IPS DF 4.7 (cell line): ENCODE results near the gene RAB10.
"Not testable (repeated sequence)": the region's sequence is repeated elsewhere in the genome, so short reads cannot be mapped to it uniquely, and the experiment has no call there.

Experiments
- DNase-seq: peaks from one replicate; pipeline ENCODE4 v3.0.0-alpha.2; 2013; ENCODE audit warnings: low spot score; ENCODE audit errors: extremely low read depth

Gene RAB10

DNA sequence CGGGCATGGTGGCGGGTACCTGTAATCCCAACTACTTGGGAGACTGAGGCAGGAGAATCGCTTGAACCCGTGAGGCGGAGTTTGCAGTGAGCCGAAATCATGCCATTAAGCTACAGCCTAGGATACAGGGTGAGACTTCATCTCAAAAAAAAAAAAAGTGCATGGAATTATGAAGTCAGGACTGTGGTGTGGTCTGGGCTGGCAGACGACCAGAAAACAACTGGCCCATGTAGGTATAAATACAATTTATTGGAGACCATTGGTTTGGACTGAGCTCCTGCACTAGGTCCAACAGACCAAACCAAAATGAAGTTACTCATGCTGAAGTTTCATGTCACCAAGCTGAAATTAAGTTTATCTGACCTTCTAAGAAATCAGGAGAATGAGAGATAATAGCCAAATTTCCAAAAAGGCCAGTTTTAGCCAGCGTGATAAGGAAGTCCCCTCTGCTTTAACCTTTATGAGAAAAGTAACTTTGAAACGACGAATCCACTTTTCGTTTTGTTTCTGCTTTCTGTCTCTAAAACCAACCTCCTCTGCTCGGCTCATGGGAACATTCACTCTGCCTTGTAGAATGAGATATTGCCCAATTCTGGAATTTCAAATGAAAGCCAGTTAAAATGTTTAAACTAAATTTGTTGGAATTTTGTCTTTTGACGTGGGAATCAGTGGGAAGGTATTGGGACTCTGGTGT, 17.7 kb upstream of the RAB10 start:
- DNase-seq: no peak

DNA sequence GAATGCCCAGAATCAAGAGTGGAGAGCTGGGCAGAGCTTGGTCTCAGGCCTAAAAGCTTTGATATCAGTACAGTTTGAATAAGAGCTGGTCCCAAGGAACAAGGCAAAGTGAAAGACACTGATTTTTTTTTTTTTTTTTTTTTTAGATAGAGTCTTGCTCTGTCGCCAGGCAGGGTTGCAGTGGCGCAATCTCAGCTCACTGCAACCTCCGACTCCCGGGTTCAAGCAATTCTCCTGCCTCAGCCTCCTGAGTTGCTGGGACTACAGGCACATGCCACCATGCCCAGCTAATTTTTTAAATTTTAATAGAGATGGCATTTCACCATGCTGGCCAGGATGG, 17.2 kb upstream of the RAB10 start:
- not testable (repeated sequence) for DNase-seq

DNA sequence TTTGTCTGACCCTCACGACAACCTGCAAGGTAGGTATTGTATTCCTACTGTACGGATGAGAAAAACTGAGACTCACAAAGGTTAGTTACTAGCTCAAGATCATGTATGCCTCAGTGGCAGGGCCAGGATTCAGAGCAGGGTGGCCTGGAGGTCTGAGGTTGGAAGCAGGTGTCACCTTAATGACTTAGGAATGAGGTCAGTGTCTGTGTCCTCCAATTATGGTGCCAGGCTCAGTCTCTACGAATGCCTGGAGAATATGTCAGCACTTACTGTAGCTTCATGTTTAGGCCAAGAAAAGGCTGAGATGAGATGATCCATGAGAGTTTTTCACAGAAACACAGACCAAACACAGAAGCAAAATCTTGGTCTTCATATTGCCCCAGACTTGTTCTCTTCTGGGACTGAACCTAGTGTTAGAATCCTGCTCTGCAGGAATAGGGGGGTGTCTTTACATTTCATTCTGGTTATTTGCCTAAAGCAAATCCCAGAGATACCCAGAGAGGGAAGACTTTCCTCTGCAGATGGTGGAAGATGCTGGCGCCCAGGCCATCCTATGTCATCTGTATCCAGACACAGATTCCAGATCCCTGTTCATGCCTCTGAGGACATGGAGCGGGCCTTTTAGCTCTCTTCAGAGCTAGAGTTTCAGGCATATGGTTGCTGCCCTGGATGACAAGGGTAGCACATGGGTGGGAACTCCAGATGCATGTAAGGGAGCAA, 16.3 kb upstream of the RAB10 start:
- no peak for DNase-seq

- no peak for DNase-seq
Observed at GRCh38 chr2:26018184-26019055, 15.5 kb upstream of the RAB10 start.

GRCh38 chr2:26020231-26020640, 13.6 kb upstream of the RAB10 start:
- DNase-seq: no peak

- DNase-seq: no peak
Observed at GRCh38 chr2:26024260-26024659, 9.6 kb upstream of the RAB10 start.

DNA sequence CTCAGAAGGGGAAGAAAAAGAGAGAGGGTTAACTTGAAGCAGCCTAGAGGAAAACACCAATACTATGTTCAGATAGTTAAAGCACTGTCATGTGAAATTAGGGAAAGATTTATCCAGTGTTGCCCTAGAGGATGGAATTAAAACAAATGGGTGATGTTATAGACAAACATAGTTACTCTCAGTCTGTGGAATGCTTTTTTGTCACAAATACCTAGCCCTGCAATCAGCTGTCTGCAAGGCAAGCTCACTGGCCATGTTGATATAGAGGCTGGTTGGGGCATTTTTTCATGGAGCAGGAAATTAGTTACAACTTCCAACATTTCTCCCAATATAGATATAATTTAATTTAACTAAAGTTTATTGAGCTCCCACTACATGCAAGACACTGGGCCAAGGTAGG, 8.4 kb upstream of the RAB10 start:
- no peak for DNase-seq

DNA sequence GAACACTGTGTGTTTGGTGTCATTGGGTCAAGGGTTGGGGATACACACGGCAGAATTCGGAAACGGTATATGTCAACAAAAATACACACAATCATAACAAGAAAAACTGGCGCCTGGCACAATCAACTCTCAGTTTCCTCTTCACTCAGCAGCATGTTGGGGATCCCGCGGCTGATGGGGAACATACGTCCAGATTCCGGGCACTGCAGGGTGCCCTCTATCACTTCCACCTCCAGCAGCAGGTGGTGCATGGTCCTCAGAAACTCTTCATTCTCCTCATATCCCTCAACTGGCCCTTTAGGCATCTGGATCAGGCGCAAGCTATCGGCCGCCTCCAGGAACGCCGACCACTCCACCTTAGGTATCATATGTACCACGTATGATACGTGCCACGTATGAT, 5.8 kb upstream of the RAB10 start:
- DNase-seq: not testable (repeated sequence)

DNA sequence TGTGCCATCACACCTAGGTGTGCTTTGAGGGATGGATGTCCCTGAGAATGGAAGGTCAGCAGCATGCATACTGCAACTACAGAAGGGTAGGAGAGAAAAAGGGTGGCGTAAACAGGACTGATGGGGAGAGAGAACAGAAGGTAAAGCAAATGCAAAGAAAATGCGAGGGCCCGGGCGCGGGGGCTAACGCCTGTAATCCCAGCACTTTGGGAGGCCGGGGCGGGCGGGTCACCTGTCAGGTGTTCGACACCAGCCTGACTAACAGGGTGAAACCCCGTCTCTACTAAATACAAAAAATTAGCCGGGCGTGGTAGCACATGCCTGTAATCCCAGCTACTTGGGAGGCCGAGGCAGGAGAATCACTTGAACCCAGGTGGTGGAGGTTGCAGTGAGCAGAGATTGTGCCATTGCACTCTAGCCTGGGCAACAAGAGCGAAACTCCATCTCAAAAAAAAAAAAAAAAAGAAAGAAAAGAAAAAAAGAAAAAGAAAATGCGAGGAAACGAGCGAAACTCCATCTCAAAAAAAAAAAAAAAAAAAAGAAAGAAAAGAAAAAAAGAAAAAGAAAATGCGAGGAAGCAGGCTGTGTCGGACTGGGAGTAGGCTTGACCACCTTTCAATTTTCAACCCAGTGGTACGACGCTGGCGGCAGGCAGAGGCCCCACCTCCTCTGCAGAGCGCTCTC, 1.2 kb upstream of the RAB10 start:
- not testable (repeated sequence) for DNase-seq

- DNase-seq: no peak
Observed at GRCh38 chr2:26033270-26033817, 540 bp upstream of the RAB10 start.

GRCh38 chr2:26034637-26034992, 731 bp downstream of the RAB10 start:
- DNase-seq: no peak

DNA sequence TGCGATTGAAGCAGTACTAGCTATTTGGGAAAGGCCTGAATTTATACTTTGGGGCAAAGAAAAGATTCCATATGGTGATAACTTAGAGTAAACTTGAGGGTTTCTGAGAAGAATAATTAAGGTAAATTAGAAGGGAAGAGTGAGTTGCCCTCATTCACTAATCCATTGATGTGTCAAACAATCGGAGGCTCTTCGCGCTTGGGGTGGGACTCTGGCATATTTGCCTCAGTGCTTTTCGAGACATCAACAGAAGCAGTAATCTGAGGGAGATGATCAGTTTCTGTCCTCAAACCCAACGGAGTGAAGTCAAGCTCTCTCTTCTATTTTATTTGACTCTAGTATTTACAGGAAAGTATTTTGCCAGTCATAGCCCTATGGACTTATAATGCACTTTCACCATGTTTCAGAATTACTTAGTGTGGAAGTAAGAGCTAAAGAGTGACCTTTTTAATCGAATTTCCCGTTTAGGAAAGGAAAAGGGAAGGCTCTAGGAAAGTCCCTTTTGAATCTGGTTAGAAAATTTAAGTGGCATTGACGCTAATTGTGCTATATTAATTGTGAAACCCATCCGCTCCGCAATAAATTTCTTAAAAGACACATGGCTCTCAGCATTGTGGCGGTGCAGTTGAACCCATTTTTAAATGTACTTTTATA, 1.3 kb downstream of the RAB10 start:
- no peak for DNase-seq

GRCh38 chr2:26039603-26040323, 5.9 kb downstream of the RAB10 start:
- DNase-seq: no peak

GRCh38 chr2:26043109-26043508, 9.2 kb downstream of the RAB10 start:
- no peak for DNase-seq

DNA sequence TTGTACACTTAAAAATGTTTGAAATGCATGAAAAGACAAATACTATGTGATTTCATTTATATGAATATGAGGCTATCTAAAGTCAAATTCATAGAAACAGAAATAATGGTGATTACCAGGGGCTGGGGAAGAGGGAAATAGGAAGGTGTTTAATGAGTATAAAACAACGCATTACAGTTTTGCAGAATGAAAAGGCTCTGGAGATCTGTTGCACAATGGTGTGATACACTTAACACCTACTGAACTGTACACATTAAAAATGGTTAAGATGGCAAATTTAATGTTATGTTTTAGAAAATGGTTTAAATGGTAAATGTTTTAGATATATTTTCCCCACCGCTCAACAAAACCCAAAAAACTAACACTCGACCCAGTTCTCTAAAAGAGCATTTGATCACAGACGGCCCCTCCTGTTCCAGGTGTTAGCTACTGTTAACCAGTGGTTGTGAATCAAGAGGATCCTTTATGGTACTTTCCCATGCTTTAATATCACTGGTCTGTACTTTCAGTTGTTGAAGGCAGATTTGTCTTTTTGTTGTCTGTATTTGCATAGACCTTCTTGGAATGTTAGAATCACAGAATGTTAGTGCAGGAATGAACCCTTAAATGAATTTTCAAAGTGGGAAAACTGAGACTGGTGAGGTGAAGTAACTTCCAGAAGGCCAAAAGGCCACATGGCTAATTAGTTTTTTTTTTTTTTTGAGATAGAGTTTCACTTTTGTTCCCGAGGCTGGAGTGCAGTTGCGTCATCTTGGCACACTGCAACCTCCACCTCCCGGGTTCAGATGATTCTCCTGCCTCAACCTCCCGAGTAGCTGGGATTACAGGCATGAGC, 10.2 kb downstream of the RAB10 start:
- no peak for DNase-seq

DNA sequence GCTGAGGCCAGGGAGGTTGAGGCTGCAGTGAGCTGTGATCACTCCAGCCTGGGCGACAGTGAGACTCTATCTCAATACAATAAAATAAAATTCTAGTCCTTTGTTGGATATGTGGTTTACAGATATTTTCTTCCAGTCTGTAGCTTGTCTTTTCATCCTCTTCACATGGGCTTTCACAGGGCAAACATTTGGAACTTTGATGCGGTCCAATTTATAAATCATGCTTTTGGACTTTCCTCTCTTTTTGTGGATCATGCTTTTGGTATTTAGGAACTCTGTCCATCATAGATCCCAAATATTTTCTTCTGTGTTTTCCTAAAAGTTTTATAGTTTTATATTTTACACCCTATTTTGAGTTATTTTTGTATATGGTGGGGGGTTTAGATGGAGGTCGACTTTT, 14.9 kb downstream of the RAB10 start:
- no peak for DNase-seq

GRCh38 chr2:26049641-26050040, 15.8 kb downstream of the RAB10 start:
- DNase-seq: no peak

DNA sequence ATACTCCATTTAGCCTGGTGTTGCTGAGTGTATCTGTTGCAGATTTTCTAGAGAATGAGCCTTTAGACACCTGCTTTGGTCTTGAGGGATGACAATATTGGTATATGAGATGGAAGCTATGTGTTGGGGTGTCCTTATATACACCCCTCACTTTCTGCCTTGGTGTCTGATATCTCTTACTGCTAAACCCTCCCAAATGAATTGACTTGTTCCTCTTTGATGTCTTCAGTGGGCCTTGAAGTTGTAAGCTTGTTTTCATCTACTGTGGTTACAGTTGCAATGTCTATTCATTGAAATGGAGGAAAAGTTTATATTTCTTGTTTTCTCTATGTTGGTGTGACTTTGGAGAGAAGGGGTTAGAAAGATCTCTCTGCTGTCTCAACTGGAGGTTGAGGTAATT, 18.9 kb downstream of the RAB10 start:
- DNase-seq: no peak

- no peak for DNase-seq
Observed at GRCh38 chr2:26054598-26055348, 20.9 kb downstream of the RAB10 start.
